Measurements from ENCODE around the gene SSX2IP. TPM values are rescaled to one million over a fixed set of nuclear protein-coding genes. Genes with fewer than 3 reads are reported as not detected.

SSX2IP gene
- total RNA-seq, 1 experiment from 2014 or later = 20.8 TPM

- no peak for ATAC-seq
Measured at GRCh38 chr1:84721152-84721551, 30.9 kb upstream of the SSX2IP start.

DNA sequence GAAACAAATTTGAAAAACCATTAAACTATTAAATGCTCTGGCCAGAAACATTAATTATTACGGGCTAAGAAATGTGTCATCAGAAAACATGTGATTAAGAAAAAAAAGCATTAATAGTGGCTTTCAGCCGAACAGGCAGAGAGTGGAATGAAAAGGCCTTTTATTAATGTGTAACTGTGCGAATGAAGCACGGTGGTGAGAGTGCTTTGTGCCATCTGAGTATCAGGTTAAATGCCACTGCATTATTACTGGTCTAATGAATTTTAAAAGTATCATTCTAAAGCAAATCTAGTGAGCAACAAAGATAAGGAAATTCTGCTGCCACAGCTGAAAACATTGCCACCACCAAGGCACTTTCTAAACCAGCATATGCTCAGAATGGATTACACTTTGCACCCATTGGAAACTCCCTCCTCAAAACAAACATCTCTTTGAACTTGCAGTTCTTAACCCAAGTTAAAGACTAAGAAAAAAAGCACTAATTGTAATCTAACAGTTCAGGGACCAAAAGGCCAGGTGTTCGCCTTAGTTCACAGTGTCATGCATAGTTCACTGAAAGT lies 30.0 kb upstream of the SSX2IP start:
- H3K4me1 Mint-ChIP-seq = peaks cover 16% of the 10 kb centered on the region
- no peak overlapping the region for H3K27ac Mint-ChIP-seq
- POLR2A ChIA-PET = no interaction called here
- no peaks in the 10 kb centered on the region for H3K9me3 Mint-ChIP-seq
- no peaks in the 10 kb centered on the region for H3K27me3 Mint-ChIP-seq (ENCODE audit: low read depth)
- H3K36me3 Mint-ChIP-seq = no peaks in the 10 kb centered on the region
- ATAC-seq = no peak
- CTCF ChIA-PET = interaction anchor here (0.9 kb wide), 1 partner anchor 52 kb away, joined by 4 read pairs; no protein-coding TSS in a partner anchor
- H3K4me3 Mint-ChIP-seq = no peak overlapping the region
- no peak for DNase-seq (ENCODE audit: low spot score)
- no peak for TF ChIP-seq FOXJ3 (CRISPR knock-in tag; IDR thresholded peaks at IDR 0.05; ENCODE audit: borderline replicate concordance)
- TF ChIP-seq CREB1 (CRISPR knock-in tag; IDR thresholded peaks at IDR 0.05) = no peak
- TF ChIP-seq JAZF1 (CRISPR knock-in tag; IDR thresholded peaks at IDR 0.05) = no peak
- no peak for TF ChIP-seq ZNF532 (CRISPR knock-in tag; IDR thresholded peaks at IDR 0.05; ENCODE audit: borderline replicate concordance)
- TF ChIP-seq, protein P1, sequence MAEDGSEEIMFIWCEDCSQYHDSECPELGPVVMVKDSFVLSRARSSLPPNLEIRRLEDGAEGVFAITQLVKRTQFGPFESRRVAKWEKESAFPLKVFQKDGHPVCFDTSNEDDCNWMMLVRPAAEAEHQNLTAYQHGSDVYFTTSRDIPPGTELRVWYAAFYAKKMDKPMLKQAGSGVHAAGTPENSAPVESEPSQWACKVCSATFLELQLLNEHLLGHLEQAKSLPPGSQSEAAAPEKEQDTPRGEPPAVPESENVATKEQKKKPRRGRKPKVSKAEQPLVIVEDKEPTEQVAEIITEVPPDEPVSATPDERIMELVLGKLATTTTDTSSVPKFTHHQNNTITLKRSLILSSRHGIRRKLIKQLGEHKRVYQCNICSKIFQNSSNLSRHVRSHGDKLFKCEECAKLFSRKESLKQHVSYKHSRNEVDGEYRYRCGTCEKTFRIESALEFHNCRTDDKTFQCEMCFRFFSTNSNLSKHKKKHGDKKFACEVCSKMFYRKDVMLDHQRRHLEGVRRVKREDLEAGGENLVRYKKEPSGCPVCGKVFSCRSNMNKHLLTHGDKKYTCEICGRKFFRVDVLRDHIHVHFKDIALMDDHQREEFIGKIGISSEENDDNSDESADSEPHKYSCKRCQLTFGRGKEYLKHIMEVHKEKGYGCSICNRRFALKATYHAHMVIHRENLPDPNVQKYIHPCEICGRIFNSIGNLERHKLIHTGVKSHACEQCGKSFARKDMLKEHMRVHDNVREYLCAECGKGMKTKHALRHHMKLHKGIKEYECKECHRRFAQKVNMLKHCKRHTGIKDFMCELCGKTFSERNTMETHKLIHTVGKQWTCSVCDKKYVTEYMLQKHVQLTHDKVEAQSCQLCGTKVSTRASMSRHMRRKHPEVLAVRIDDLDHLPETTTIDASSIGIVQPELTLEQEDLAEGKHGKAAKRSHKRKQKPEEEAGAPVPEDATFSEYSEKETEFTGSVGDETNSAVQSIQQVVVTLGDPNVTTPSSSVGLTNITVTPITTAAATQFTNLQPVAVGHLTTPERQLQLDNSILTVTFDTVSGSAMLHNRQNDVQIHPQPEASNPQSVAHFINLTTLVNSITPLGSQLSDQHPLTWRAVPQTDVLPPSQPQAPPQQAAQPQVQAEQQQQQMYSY (CRISPR knock-in tag; IDR thresholded peaks at IDR 0.05) = no peak
- no peak for TF ChIP-seq CREM (CRISPR knock-in tag; IDR thresholded peaks at IDR 0.05)
- TF ChIP-seq PREB (CRISPR knock-in tag; IDR thresholded peaks at IDR 0.05; ENCODE audit: borderline replicate concordance) = no peak
- TF ChIP-seq HMGXB4 (CRISPR knock-in tag; IDR thresholded peaks at IDR 0.05) = no peak
- TF ChIP-seq ZNF317 (CRISPR knock-in tag; IDR thresholded peaks at IDR 0.05; ENCODE audit: borderline replicate concordance, low read depth) = no peak
- TF ChIP-seq, protein P2, sequence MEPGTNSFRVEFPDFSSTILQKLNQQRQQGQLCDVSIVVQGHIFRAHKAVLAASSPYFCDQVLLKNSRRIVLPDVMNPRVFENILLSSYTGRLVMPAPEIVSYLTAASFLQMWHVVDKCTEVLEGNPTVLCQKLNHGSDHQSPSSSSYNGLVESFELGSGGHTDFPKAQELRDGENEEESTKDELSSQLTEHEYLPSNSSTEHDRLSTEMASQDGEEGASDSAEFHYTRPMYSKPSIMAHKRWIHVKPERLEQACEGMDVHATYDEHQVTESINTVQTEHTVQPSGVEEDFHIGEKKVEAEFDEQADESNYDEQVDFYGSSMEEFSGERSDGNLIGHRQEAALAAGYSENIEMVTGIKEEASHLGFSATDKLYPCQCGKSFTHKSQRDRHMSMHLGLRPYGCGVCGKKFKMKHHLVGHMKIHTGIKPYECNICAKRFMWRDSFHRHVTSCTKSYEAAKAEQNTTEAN (CRISPR knock-in tag; IDR thresholded peaks at IDR 0.05) = no peak
- no peak for TF ChIP-seq ZNF138 (CRISPR knock-in tag; conservative IDR thresholded peaks at IDR 0.05)
- no peak for TF ChIP-seq ATF3 (CRISPR knock-in tag; conservative IDR thresholded peaks at IDR 0.05)
- no peak for TF ChIP-seq ELF4 (CRISPR knock-in tag; IDR thresholded peaks at IDR 0.05; ENCODE audit: low read depth)

More at GRCh38 chr1:84721152-84721551, 30.9 kb upstream of the SSX2IP start:
- ChIA-PET CTCF (no interaction called here), POLR2A (no interaction called here)
- Mint-ChIP-seq H3K36me3 (no peaks in the 10 kb centered on the region), H3K4me1 (peaks cover 15% of the 10 kb centered on the region), H3K9me3 (no peaks in the 10 kb centered on the region), H3K4me3 (no peak overlapping the region), H3K27me3 (ENCODE audit: low read depth) (no peaks in the 10 kb centered on the region), H3K27ac (no peak overlapping the region)
- DNase-seq (ENCODE audit: low spot score) = no peak
- TF ChIP-seq ERG (CRISPR knock-in tag; IDR thresholded peaks at IDR 0.05) = no peak
- TF ChIP-seq, protein P3, sequence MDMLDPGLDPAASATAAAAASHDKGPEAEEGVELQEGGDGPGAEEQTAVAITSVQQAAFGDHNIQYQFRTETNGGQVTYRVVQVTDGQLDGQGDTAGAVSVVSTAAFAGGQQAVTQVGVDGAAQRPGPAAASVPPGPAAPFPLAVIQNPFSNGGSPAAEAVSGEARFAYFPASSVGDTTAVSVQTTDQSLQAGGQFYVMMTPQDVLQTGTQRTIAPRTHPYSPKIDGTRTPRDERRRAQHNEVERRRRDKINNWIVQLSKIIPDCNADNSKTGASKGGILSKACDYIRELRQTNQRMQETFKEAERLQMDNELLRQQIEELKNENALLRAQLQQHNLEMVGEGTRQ (CRISPR knock-in tag; IDR thresholded peaks at IDR 0.05) = no peak
- TF ChIP-seq FOXP1 (CRISPR knock-in tag; IDR thresholded peaks at IDR 0.05; ENCODE audit: borderline replicate concordance) = no peak
- no peak for TF ChIP-seq NR3C1 (CRISPR knock-in tag; conservative IDR thresholded peaks at IDR 0.05; ENCODE audit: low read depth)
- TF ChIP-seq PRRX2 (CRISPR knock-in tag; IDR thresholded peaks at IDR 0.05) = no peak
- TF ChIP-seq ZNF219 (CRISPR knock-in tag; IDR thresholded peaks at IDR 0.05; ENCODE audit: borderline replicate concordance) = no peak
- no peak for TF ChIP-seq CBFB (CRISPR knock-in tag; IDR thresholded peaks at IDR 0.05; ENCODE audit: low read depth)
- TF ChIP-seq ZNF121 (CRISPR knock-in tag; IDR thresholded peaks at IDR 0.05) = no peak
